ENCODE measurements around the gene LIPE.

The LIPE gene

GRCh38 chr19:42411581-42412178, 15.5 kb downstream of the LIPE start:
- DNase-seq: no peak

GRCh38 chr19:42410371-42410770, 16.8 kb downstream of the LIPE start:
- no peak for DNase-seq

GRCh38 chr19:42409477-42409876, 17.7 kb downstream of the LIPE start:
- no peak for DNase-seq

GRCh38 chr19:42407816-42408175, 19.4 kb downstream of the LIPE start:
- DNase-seq: no peak

- no peak for DNase-seq
These were observed 19.9 kb downstream of the LIPE start for GRCh38 chr19:42407085-42407815.

GRCh38 chr19:42406111-42406510, 21.1 kb downstream of the LIPE start:
- DNase-seq: no peak

GRCh38 chr19:42403586-42403985, 23.6 kb downstream of the LIPE start:
- DNase-seq: no peak

- no peak for DNase-seq
These were observed 24.6 kb downstream of the LIPE start for GRCh38 chr19:42402376-42403116.

GRCh38 chr19:42401365-42402303, 25.6 kb downstream of the LIPE start:
- DNase-seq: peak; percentile 69

- no peak for DNase-seq
These were observed 26.8 kb downstream of the LIPE start for GRCh38 chr19:42400404-42400803.

GRCh38 chr19:42397263-42398166, 29.7 kb downstream of the LIPE start:
- DNase-seq: no peak

- peak; percentile 98 for DNase-seq
These were observed 30.6 kb downstream of the LIPE start for GRCh38 chr19:42396381-42397262.

GRCh38 chr19:42394751-42395150, 32.4 kb downstream of the LIPE start:
- DNase-seq: no peak

GRCh38 chr19:42392165-42392564, 35.0 kb downstream of the LIPE start:
- no peak for DNase-seq

- no peak for DNase-seq
These were observed 37.3 kb downstream of the LIPE start, which contains the start of gene CNFN for GRCh38 chr19:42389899-42390298. Gene CNFN, minus strand, starts transcription at chr19:42390297. Its CDS starts 1,260 bp downstream, at chr19:42389037.

GRCh38 chr19:42388851-42389489, 38.2 kb downstream of the LIPE start:
- DNase-seq: no peak

GRCh38 chr19:42386974-42387707, 40.0 kb downstream of the LIPE start:
- DNase-seq: peak; percentile 56

GRCh38 chr19:42380155-42380554, 47.0 kb downstream of the LIPE start:
- DNase-seq: no peak
